NCI-H748 (cell line): ENCODE results near the gene PDP2.
A peak's percentile ranks its signal among the peaks of the same experiment; 100 is the strongest.

Experiments used
- DNase-seq: peaks from one replicate; lab custom pipeline; 2025; ENCODE audit not compliant: unreplicated experiment; lab: John Stamatoyannopoulos, UW

PDP2 gene

GRCh38 chr16:66880288-66881013 lies at the start of gene PDP2:
TSS of gene PDP2 (plus strand) at chr16:66880515. CDS start at chr16:66884285, 3,770 bp downstream.
- peak; percentile 94 for DNase-seq

- DNase-seq: no peak
Measured at GRCh38 chr16:66832190-66832589, 48.1 kb upstream of the PDP2 start.

- DNase-seq: no peak
Measured at GRCh38 chr16:66832661-66833305, 47.5 kb upstream of the PDP2 start.

GRCh38 chr16:66834746-66835145 lies 45.6 kb upstream of the PDP2 start:
- no peak for DNase-seq

GRCh38 chr16:66840883-66841282 lies 39.4 kb upstream of the PDP2 start:
- no peak for DNase-seq

- no peak for DNase-seq
Measured at GRCh38 chr16:66841366-66841765, 38.9 kb upstream of the PDP2 start.

GRCh38 chr16:66842765-66843164 lies 37.5 kb upstream of the PDP2 start:
- no peak for DNase-seq

- DNase-seq: no peak
Measured at GRCh38 chr16:66843191-66843590, 37.1 kb upstream of the PDP2 start.

GRCh38 chr16:66844009-66844341 lies 36.3 kb upstream of the PDP2 start:
- no peak for DNase-seq

GRCh38 chr16:66844342-66845079 lies 35.8 kb upstream of the PDP2 start, which contains the start of gene CA7:
TSS of gene CA7 (plus strand) at chr16:66844414. CDS start at chr16:66844488, 74 bp downstream.
- DNase-seq: peak; percentile 5

- no peak for DNase-seq
Measured at GRCh38 chr16:66845080-66845410, 35.3 kb upstream of the PDP2 start.

GRCh38 chr16:66845791-66846221 lies 34.5 kb upstream of the PDP2 start:
- no peak for DNase-seq

GRCh38 chr16:66846266-66846665 lies 34.0 kb upstream of the PDP2 start:
- no peak for DNase-seq

GRCh38 chr16:66846831-66847230 lies 33.5 kb upstream of the PDP2 start:
- no peak for DNase-seq

GRCh38 chr16:66847533-66848067 lies 32.7 kb upstream of the PDP2 start:
- no peak for DNase-seq

- no peak for DNase-seq
Measured at GRCh38 chr16:66848172-66848571, 32.1 kb upstream of the PDP2 start.

GRCh38 chr16:66849021-66849420 lies 31.3 kb upstream of the PDP2 start:
- DNase-seq: no peak

GRCh38 chr16:66849549-66849948 lies 30.8 kb upstream of the PDP2 start:
- no peak for DNase-seq

GRCh38 chr16:66850115-66850815 lies 30.1 kb upstream of the PDP2 start:
- no peak for DNase-seq

- no peak for DNase-seq
Measured at GRCh38 chr16:66851166-66851964, 28.9 kb upstream of the PDP2 start.
